SJSA1 (cell line): ENCODE data around the gene PPP1R18. TPM values are rescaled to one million over a fixed set of nuclear protein-coding genes. Genes with fewer than 3 reads are reported as not detected.

Source experiments
- DNase-seq, 2 experiments: peaks; one replicate each; pipeline ENCODE4 v3.0.0-alpha.2; 2015 to 2020; ENCODE audit warnings: low spot score in 2 of 2, low read depth in 1 of 2
- H3K27ac ChIP-seq: fragments of 250-450 bp; sonication (Bioruptor Pico); 2 replicates; pipeline ENCODE4 v1.5.1; 2020; ENCODE audit warnings: mild to moderate bottlenecking, moderate library complexity
- H3K27me3 ChIP-seq: fragments of 250-450 bp; sonication (Bioruptor Pico); replicated peaks from 2 replicates; pipeline ENCODE4 v1.5.1; 2020; ENCODE audit warnings: mild to moderate bottlenecking, moderate library complexity
- H3K36me3 ChIP-seq: fragments of 250-450 bp; sonication (Bioruptor Pico); 2 replicates; pipeline ENCODE4 v1.5.1; 2020; ENCODE audit warnings: mild to moderate bottlenecking
- H3K4me1 ChIP-seq: fragments of 250-450 bp; sonication (Bioruptor Pico); replicated peaks from 2 replicates; pipeline ENCODE4 v1.6.1; 2021; ENCODE audit warnings: mild to moderate bottlenecking
- H3K4me3 ChIP-seq: fragments of 250-450 bp; sonication (Bioruptor Pico); 2 replicates; pipeline ENCODE4 v1.5.1; 2020; ENCODE audit warnings: mild to moderate bottlenecking
- H3K9me3 ChIP-seq: fragments of 250-450 bp; sonication (Bioruptor Pico); replicated peaks from 2 replicates; pipeline ENCODE4 v1.5.1; 2020; ENCODE audit warnings: mild to moderate bottlenecking
- total RNA-seq: library from RNA; depleted of rRNA; stranded (reverse); fragments of >200 nt; shearing (Covaris generic); gene quantifications from 2 replicates; pipeline ENCODE4 v1.2.3, GENCODE V29; 2014

The PPP1R18 gene
- total RNA-seq, 1 experiment from 2014 or later, result 76.8 TPM

GRCh38 chr6:30712441-30712945 lies 26.0 kb upstream of the PPP1R18 start:
- no peak overlapping the region for H3K27ac ChIP-seq
- H3K36me3 ChIP-seq, result peaks cover 66% of the 10 kb centered on the region
- no peaks in the 10 kb centered on the region for H3K9me3 ChIP-seq
- H3K27me3 ChIP-seq, result no peaks in the 10 kb centered on the region
- peaks cover 10% of the 10 kb centered on the region for H3K4me1 ChIP-seq
- H3K4me3 ChIP-seq, result no peak overlapping the region
- no peak for DNase-seq

DNA sequence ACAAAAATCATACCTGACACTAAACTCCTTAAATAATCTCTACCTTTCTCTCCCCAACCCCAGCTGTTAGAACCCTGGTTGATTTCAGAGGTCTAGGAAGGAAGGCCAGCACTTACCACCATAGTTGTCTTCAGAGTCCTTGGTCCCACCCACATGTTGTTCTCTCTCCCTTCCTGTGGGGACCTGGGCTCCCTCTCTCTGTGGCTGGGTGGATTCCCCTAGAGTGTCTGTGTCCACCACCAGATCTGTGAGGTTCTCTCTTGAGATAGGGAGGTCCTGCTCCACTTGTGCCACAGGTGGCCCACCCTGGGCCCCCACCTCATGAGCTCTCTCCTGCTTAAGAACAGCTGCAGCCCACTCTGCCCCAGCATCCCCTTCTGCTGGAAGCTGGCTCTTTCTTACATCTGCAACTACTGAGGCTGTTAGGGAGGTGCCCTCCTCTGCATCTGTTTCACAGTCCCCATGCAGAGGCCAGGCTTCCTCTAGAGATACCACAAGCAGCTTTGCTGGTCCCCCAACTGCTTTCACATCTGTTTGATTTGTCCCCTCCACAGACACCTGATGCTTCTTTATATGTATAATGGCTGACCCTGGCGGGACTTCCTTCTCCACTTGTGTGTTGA lies 25.4 kb upstream of the PPP1R18 start:
- H3K4me1 ChIP-seq, result peaks cover 8% of the 10 kb centered on the region
- H3K9me3 ChIP-seq, result no peaks in the 10 kb centered on the region
- peaks cover 73% of the 10 kb centered on the region for H3K36me3 ChIP-seq
- no peak for DNase-seq
- no peak overlapping the region for H3K27ac ChIP-seq
- no peak overlapping the region for H3K4me3 ChIP-seq
- H3K27me3 ChIP-seq, result no peaks in the 10 kb centered on the region

DNA sequence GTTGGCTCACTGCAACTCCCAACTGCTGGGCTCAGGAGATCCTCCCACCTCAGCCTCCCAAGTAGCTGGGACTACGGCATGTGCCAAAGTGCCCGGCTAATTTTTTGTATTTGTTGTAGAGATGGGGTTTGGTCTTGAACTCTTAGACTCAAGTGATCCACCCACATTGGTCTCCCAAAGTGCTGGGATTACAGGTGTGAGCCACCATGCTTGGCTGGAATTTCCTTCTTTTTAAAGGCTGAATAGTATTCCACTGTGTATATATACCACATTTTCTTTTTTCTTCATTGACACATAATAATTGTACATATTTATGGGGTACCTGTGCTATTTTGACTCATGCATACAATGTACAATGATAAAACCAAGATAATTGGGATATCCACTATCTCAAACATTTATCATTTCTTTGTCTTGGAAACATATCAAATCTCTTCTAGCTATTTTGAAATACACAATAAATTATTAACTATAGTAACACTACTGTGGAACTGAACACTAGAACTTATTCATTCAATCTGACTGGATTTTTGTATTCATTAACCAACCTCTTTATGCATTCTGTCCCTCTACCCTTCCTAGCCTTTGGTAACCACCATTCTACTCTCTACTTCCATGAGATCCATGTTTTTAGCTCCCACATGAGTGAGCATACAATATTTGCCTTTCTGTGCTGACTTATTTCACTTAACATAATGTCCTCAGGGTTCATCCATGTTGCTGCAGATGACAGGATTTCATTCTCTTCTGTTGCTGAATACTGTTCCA lies 22.8 kb upstream of the PPP1R18 start:
- H3K4me1 ChIP-seq, result no peaks in the 10 kb centered on the region
- DNase-seq, result no peak
- H3K27ac ChIP-seq, result no peak overlapping the region
- H3K27me3 ChIP-seq, result no peaks in the 10 kb centered on the region
- no peak overlapping the region for H3K4me3 ChIP-seq
- H3K36me3 ChIP-seq, result peaks cover 64% of the 10 kb centered on the region
- H3K9me3 ChIP-seq, result no peaks in the 10 kb centered on the region

DNA sequence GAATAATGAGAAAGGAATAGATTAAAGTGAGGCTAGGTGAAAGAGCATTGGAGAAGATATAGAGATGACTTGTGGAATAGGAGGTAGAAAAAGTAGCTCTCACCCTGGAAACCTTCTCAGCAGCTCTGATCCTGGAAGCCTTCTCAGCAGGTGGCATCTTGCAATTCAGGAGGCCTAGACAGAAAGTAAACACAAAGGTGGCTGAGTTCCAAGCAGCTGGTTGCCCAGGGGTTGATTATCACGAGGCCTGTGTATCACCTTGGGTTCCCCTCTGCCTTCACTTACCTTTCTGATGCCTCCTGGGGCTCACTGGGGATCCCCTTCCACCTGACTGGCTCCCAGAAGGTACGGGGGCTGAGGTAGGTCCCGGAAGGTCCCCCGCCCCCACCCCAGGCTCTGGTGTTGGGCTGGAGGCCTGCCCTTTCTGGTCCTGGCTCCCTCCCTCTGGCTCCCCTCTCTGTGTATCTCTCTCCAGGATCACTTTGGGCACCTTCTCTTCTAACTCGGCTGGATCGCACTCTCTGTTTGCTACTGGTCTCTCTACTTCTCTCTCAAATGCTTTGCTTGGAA lies 20.9 kb upstream of the PPP1R18 start:
- no peaks in the 10 kb centered on the region for H3K9me3 ChIP-seq
- no peak for DNase-seq
- H3K27me3 ChIP-seq, result no peaks in the 10 kb centered on the region
- peaks cover 53% of the 10 kb centered on the region for H3K36me3 ChIP-seq
- no peaks in the 10 kb centered on the region for H3K4me1 ChIP-seq
- no peak overlapping the region for H3K27ac ChIP-seq
- H3K4me3 ChIP-seq, result no peak overlapping the region

DNA sequence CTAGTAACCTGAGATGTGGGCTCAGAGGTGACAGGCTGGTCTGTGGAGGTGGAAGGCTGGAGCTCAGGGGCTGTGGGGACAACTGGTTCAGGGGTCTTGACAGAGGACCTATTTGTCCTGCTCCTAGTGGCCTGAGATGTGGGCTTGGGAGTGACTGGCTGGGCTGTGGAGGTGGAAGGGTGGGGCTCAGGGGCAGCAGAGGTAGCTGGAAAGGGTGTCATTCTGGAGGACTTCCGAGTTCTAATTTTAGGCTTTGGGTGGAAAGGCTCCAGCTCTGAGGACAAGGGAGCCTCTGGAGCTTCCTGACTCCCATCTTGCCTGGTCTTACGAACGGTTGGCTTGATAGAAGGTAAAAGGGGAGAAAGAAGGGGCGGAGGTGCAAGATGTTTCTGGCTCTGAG lies 19.2 kb upstream of the PPP1R18 start:
- peaks cover 35% of the 10 kb centered on the region for H3K36me3 ChIP-seq
- no peak overlapping the region for H3K27ac ChIP-seq
- no peaks in the 10 kb centered on the region for H3K27me3 ChIP-seq
- H3K4me3 ChIP-seq, result no peak overlapping the region
- no peaks in the 10 kb centered on the region for H3K4me1 ChIP-seq
- no peak for DNase-seq
- no peaks in the 10 kb centered on the region for H3K9me3 ChIP-seq

- H3K27me3 ChIP-seq, result no peaks in the 10 kb centered on the region
- no peak overlapping the region for H3K4me3 ChIP-seq
- H3K9me3 ChIP-seq, result no peaks in the 10 kb centered on the region
- no peaks in the 10 kb centered on the region for H3K4me1 ChIP-seq
- peaks cover 35% of the 10 kb centered on the region for H3K36me3 ChIP-seq
- no peak overlapping the region for H3K27ac ChIP-seq
- no peak for DNase-seq
Observed at GRCh38 chr6:30703821-30704220, 17.4 kb upstream of the PPP1R18 start.

DNA sequence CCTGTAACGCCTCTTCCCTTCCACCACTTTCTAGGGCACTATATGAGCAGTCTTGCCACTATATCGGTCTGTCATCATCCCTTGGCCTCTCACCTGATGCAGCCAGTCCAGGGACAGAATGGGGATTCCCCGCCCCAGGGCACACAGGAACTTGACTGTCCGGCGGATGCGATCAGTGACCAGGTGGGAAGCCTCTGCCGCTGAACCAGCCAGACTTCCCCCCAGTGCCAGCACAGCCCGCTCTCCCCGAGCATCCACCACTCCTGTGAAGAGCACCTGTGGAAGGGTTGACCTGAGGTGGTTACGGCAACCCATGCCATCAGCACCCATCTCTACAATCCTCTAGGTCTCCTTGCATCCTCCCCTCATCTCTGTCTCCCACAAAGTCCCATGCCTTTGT lies 16.6 kb upstream of the PPP1R18 start:
- no peak overlapping the region for H3K27ac ChIP-seq
- peaks cover 30% of the 10 kb centered on the region for H3K36me3 ChIP-seq
- no peak for DNase-seq
- no peaks in the 10 kb centered on the region for H3K9me3 ChIP-seq
- no peaks in the 10 kb centered on the region for H3K27me3 ChIP-seq
- no peak overlapping the region for H3K4me3 ChIP-seq
- no peaks in the 10 kb centered on the region for H3K4me1 ChIP-seq

DNA sequence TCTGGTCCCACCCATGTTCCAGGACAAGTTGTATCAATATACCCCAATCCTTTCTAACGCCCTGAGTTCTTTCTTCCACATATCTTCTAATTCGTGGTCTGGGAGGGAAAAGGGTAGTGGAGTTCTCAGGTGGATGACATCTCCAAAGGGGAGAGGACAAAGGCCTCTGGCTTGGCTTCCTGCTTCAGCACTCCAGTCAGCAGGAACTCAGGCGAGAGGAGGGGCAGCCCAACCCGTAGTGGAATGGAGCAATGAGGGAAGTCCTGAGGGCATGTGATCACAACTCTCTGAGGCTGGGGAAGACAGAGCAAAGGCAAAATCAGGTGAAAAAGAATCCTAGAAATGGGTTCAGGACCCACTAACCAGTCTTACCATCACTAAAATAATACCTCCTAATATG lies 13.9 kb upstream of the PPP1R18 start:
- peaks cover 17% of the 10 kb centered on the region for H3K36me3 ChIP-seq
- no peaks in the 10 kb centered on the region for H3K9me3 ChIP-seq
- no peak overlapping the region for H3K4me3 ChIP-seq
- H3K27me3 ChIP-seq, result no peaks in the 10 kb centered on the region
- no peak for DNase-seq
- H3K27ac ChIP-seq, result no peak overlapping the region
- H3K4me1 ChIP-seq, result no peaks in the 10 kb centered on the region

DNA sequence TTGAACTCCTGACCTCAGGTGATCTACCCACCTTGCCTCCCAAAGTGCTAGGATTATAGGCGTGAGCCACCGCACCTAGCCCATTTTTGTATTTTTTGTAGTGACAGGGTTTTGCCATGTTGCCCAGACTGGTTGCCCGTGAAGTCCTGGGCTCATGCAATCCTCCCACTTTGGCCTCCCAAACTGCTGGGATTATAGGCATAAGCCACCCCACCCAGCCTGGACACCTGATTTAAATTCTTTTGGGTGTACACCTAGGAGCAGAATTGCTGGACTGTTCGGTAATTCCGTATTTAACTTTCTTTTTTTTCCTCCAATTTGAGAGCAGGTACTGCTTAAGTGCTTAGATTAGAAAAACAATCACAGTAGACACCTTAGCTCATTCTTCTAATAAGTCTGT lies 10.0 kb upstream of the PPP1R18 start:
- DNase-seq, result no peak
- no peak overlapping the region for H3K27ac ChIP-seq
- no peaks in the 10 kb centered on the region for H3K27me3 ChIP-seq
- peaks cover 3% of the 10 kb centered on the region for H3K4me1 ChIP-seq
- H3K4me3 ChIP-seq, result no peak overlapping the region
- H3K36me3 ChIP-seq, result peaks cover 9% of the 10 kb centered on the region; the same call in 1 of the 2 replicates
- H3K9me3 ChIP-seq, result no peaks in the 10 kb centered on the region

DNA sequence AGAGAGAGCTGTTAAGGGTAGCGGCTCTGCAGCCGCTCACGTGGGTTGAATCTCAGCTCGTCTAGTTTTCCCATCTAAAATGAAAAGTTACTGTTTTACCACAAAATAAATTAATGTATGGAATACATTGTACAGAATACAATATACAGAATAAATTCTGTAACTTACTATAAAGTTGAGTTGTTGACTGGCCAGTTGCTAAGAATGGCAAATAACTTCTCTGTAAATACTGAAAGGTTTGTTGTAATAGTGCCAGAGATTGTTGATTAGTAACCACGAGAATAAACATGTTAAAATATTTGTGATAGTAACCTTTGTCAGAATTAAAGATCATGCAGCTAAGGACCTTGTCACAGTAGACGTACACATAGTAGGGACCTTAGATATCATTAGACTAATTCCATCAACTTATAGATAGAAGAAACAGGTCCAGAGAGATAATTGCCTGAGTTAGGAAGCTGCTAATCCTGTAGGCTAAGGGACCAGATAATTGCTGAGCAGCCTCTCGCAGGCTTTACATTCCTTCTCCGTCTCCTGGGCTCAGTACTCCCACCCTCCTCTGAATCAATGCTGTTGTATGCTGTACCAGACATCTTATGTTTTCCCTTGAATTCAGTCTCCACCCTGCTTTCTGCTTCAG lies 4.9 kb upstream of the PPP1R18 start:
- Histone ChIP-seq H3K4me1 (peaks cover 36% of the 10 kb centered on the region), H3K9me3 (no peaks in the 10 kb centered on the region), H3K4me3 (peak overlapping the region; percentile 49), H3K36me3 (no peaks in the 10 kb centered on the region), H3K27me3 (no peaks in the 10 kb centered on the region), H3K27ac (peak overlapping the region; percentile 27)
- no peak for DNase-seq

GRCh38 chr6:30690403-30691207 lies 4.2 kb upstream of the PPP1R18 start, which contains the start of gene NRM:
Gene NRM, minus strand, starts transcription at chr6:30690984. Its CDS starts 10 bp downstream, at chr6:30690974.
- H3K36me3 ChIP-seq, result peaks cover 5% of the 10 kb centered on the region
- H3K27ac ChIP-seq, result peak within 1 kb of the TSS; percentile 27
- peaks cover 41% of the 10 kb centered on the region for H3K4me1 ChIP-seq
- peak within 1 kb of the TSS; percentile 49 for H3K4me3 ChIP-seq
- H3K9me3 ChIP-seq, result no peaks in the 10 kb centered on the region
- peak; percentile 91 to 95 for DNase-seq
- no peaks in the 10 kb centered on the region for H3K27me3 ChIP-seq

DNA sequence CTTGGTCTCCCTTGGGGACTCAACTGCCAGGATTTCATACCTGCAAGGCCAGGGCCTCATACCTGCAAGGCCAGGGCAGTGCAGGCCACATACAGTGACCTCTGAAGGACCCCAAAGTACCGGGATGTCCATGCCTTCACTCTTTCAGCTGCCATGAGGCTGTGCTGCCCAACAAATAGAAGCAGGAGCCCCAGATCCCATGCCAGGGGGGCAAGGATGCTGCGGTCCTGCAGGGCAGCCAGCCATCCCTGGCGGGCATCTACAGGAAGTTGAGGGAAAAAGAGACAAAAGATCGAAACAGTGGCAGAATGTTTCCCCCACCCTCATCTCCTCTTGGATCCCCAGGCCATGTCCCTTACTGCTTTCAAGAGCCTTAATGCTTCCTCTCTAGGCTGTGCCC lies 3.5 kb upstream of the PPP1R18 start:
- Histone ChIP-seq H3K27ac (no peak overlapping the region), H3K36me3 (peaks cover 11% of the 10 kb centered on the region), H3K9me3 (no peaks in the 10 kb centered on the region), H3K4me1 (peaks cover 48% of the 10 kb centered on the region), H3K27me3 (no peaks in the 10 kb centered on the region), H3K4me3 (peak overlapping the region; percentile 49)
- DNase-seq, result no peak
